GM12878 (cell line): ENCODE measurements around the gene UBE2E2. TPM values are rescaled to one million over a fixed set of nuclear protein-coding genes. Genes with fewer than 3 reads are reported as not detected.

Experiments
- ATAC-seq: fragments of 200-7000 bp; cut with Tn5 transposase; 3 replicates; pipeline ENCODE4 v1.9.1; 2020; ENCODE audit warnings: mild to moderate bottlenecking, moderate library complexity
- BruUV-seq: library from RNA; stranded (reverse); fragments of 400-500 nt; replicated peaks from 2 replicates; lab custom pipeline; 2021; lab: Mats Ljungman, UMichigan
- CTCF ChIA-PET: fragments of 300-600 bp; sonication (Branson Sonifier 250); formaldehyde crosslinking; extraction: SDS; loops from one replicate; lab custom pipeline; 2021; ENCODE audit warnings: inconsistent platforms; lab: Yijun Ruan, JAX
- POLR2A ChIA-PET: fragments of 350-600 bp; formaldehyde crosslinking; extraction: SDS; loops from one replicate; lab custom pipeline; 2021; ENCODE audit warnings: inconsistent platforms; lab: Charles Lee
- RAD21 ChIA-PET: fragments of 300-600 bp; sonication (Branson Sonifier 250); formaldehyde crosslinking; loops from one replicate; lab custom pipeline; 2023; ENCODE audit warnings: antibody characterized with exemption; ENCODE audit not compliant: unreplicated experiment; lab: Charles Lee
- SMC1A ChIA-PET: fragments of 300-600 bp; sonication (Branson Sonifier 250); formaldehyde crosslinking; loops from one replicate; lab custom pipeline; 2023; ENCODE audit not compliant: unreplicated experiment, uncharacterized antibody; lab: Charles Lee
- DNase-seq: peaks from one replicate; pipeline ENCODE4 v3.0.0-alpha.2; 2011; ENCODE audit warnings: low read depth, low spot score
- FAIRE-seq: peaks from 3 replicates; lab custom pipeline; 2011; peaks lifted over from hg19 to GRCh38; lab: Jason Lieb, UNC
- H2AFZ ChIP-seq: 2 replicates; pipeline ENCODE4 v1.6.0; 2011; ENCODE audit warnings: low read depth, low read length, control low read depth; ENCODE audit not compliant: control insufficient read depth
- H3K27ac ChIP-seq: 2 replicates; pipeline ENCODE4 v1.5.1; 2011; ENCODE audit warnings: control low read depth; ENCODE audit not compliant: control insufficient read depth, insufficient read depth
- H3K27me3 ChIP-seq, 2 experiments: replicated peaks in 1 of 2; 2 replicates each; pipeline versions ENCODE4 v1.6.0 to v1.6.1; 2011; ENCODE audit warnings: low read length in 1 of 2; ENCODE audit not compliant: control insufficient read depth in 2 of 2, insufficient read depth in 2 of 2
- H3K36me3 ChIP-seq, 2 experiments: 2 replicates each; pipeline ENCODE4 v1.5.1; 2011; ENCODE audit warnings: low read length in 1 of 2; ENCODE audit not compliant: control insufficient read depth in 2 of 2, insufficient read depth in 2 of 2
- H3K4me1 ChIP-seq: 2 replicates; pipeline ENCODE4 v1.6.1; 2011; ENCODE audit warnings: mild to moderate bottlenecking, low read length, moderate library complexity, mixed read lengths; ENCODE audit not compliant: control insufficient read depth, insufficient read depth
- H3K4me2 ChIP-seq: 2 replicates; pipeline ENCODE4 v1.6.0; 2011; ENCODE audit warnings: control low read depth; ENCODE audit not compliant: control insufficient read depth, insufficient read depth
- H3K4me3 ChIP-seq: fragments of 200-600 bp; sonication (generic); 2 replicates; pipeline ENCODE4 v1.5.1; 2016
- H3K79me2 ChIP-seq: 2 replicates; pipeline ENCODE4 v1.6.0; 2011; ENCODE audit warnings: low read length; ENCODE audit not compliant: control insufficient read depth, insufficient read depth
- H3K9ac ChIP-seq: 2 replicates; pipeline ENCODE4 v1.8.0; 2011; ENCODE audit warnings: low read length, control low read depth, mixed read lengths; ENCODE audit not compliant: control insufficient read depth, insufficient read depth
- H3K9me3 ChIP-seq: replicated peaks from 3 replicates; pipeline ENCODE4 v1.5.1; 2011; ENCODE audit warnings: mild to moderate bottlenecking, low read length; ENCODE audit not compliant: control insufficient read depth, insufficient read depth
- H4K20me1 ChIP-seq: 2 replicates; pipeline ENCODE4 v1.6.0; 2011; ENCODE audit not compliant: control insufficient read depth, insufficient read depth
- E2F4 ChIP-seq: IDR thresholded peaks from 2 replicates; pipeline ENCODE4 v1.6.1; 2012; ENCODE audit warnings: low read depth, low read length, improper control_type of control experiment
- ETV6 ChIP-seq, 2 experiments: fragments of 450-650 bp in 1 of 2; IDR thresholded peaks in 1 of 2; conservative IDR thresholded peaks in 1 of 2; 2 replicates each; pipeline ENCODE4 v1.6.1; 2014; ENCODE audit warnings: antibody characterized with exemption in 1 of 2, borderline replicate concordance in 1 of 2, low read depth in 1 of 2, mild to moderate bottlenecking in 1 of 2, moderate library complexity in 1 of 2
- HSF1 ChIP-seq: fragments of 150-350 bp; IDR thresholded peaks from 2 replicates; pipeline ENCODE4 v1.6.1; 2014; ENCODE audit warnings: mild to moderate bottlenecking, low read depth, low read length
- MTA2 ChIP-seq: fragments of 450-650 bp; IDR thresholded peaks from 2 replicates; pipeline ENCODE4 v1.6.1; 2016; ENCODE audit warnings: low read depth, mild to moderate bottlenecking, moderate library complexity
- MXI1 ChIP-seq: fragments of 150-350 bp; IDR thresholded peaks from 2 replicates; pipeline ENCODE4 v1.6.1; 2011; ENCODE audit warnings: low read depth, mild to moderate bottlenecking, inconsistent platforms, low read length, improper control_type of control experiment
- RELA ChIP-seq: fragments of 450-650 bp; IDR thresholded peaks from 2 replicates; pipeline ENCODE4 v1.8.0; 2014; ENCODE audit warnings: borderline replicate concordance; ENCODE audit not compliant: partially characterized antibody
- SIN3A ChIP-seq: IDR thresholded peaks from 2 replicates; pipeline ENCODE4 v1.6.1; 2012; ENCODE audit warnings: low read depth, low read length, improper control_type of control experiment
- SPI1 ChIP-seq: IDR thresholded peaks from 2 replicates; pipeline ENCODE4 v1.6.1; 2011; ENCODE audit warnings: low read depth, mild to moderate bottlenecking, low read length, moderate library complexity, borderline replicate concordance; ENCODE audit not compliant: insufficient read depth
- SRF ChIP-seq, 2 experiments: IDR thresholded peaks; 2 replicates each; pipeline ENCODE4 v1.6.1; 2011; ENCODE audit warnings: low read depth in 2 of 2, low read length in 2 of 2, mild to moderate bottlenecking in 1 of 2, moderate library complexity in 1 of 2
- ZBTB40 ChIP-seq: fragments of 450-650 bp; IDR thresholded peaks from 2 replicates; pipeline ENCODE4 v1.6.1; 2016; ENCODE audit warnings: mild to moderate bottlenecking, moderate library complexity, borderline replicate concordance
- ZSCAN29 ChIP-seq: fragments of 450-650 bp; IDR thresholded peaks from 2 replicates; pipeline ENCODE4 v1.6.1; 2017; ENCODE audit warnings: mild to moderate bottlenecking, moderate library complexity
- WGBS: methylation state at CpG from one replicate; pipeline ENCODE4 v1.1.6; 2016; ENCODE audit warnings: low lambda C conversion rate; ENCODE audit not compliant: insufficient replicate concordance, insufficient coverage; ENCODE audit errors: missing lambda C conversion rate; 5-methylcytosine and 5-hydroxymethylcytosine counted together
- in situ Hi-C: fragments of 300-500 bp; cut with MboI; formaldehyde crosslinking; loops from 9 replicates; pipeline ENCODE4 v1.14.3; 2018; ENCODE audit warnings: mixed read lengths
- intact Hi-C: fragments of 100-400 bp; cut with micrococcal nuclease; formaldehyde crosslinking; loops from one replicate; pipeline ENCODE4 v1.14.2; 2022; ENCODE audit not compliant: unreplicated experiment
- polyA plus RNA-seq, 11 experiments: library from polyadenylated mRNA; depleted of rRNA in 4 of 11; unstranded in 6 of 11; stranded (reverse) in 5 of 11; fragments of >200 nt; fragmentation: Nextera tagmentation in 4 of 11; fragmentation: Illumina TruSeq in 1 of 11; extraction: Ambion mirVana in 4 of 11; extraction: Trizol in 1 of 11; gene quantifications; 1 replicate in 1 of 11; 2 replicates in 10 of 11; pipeline versions ENCODE4 v1.2.1 to v1.2.3, GENCODE V29; 2011 to 2016; ENCODE audit warnings: inconsistent platforms in 2 of 11, missing spikeins in 2 of 11, low read depth in 1 of 11
- total RNA-seq, 4 experiments: library from RNA; depleted of rRNA in 3 of 4; stranded (reverse); fragments of >200 nt in 3 of 4; fragmentation: Illumina TruSeq in 1 of 4; extraction: Trizol in 1 of 4; gene quantifications; 2 replicates each; pipeline versions ENCODE4 v1.2.1 to v1.2.3, GENCODE V29; 2013 to 2021
- TF ChIP-seq, protein P1 (sequence below): fragments of 450-650 bp; IDR thresholded peaks from 2 replicates; pipeline ENCODE4 v1.6.1; 2017; ENCODE audit warnings: antibody characterized with exemption, mild to moderate bottlenecking, moderate library complexity

UBE2E2 gene
- total and polyA plus RNA-seq, 10 of the 15 experiments (the other 5 are each of a cell fraction or from before 2014, with no cell fraction given) = 8.7 to 71.0 (median 36.4) TPM

GRCh38 chr3:23496165-23496564 lies 293.0 kb downstream of the UBE2E2 start (continued):
- TF ChIP-seq ZBTB40 (no peak), SRF (IDR thresholded peaks at IDR 0.05; ENCODE audit: low read depth in 2 of 2, low read length in 2 of 2) (no peak), SIN3A (no peak)
- TF ChIP-seq, protein P1, sequence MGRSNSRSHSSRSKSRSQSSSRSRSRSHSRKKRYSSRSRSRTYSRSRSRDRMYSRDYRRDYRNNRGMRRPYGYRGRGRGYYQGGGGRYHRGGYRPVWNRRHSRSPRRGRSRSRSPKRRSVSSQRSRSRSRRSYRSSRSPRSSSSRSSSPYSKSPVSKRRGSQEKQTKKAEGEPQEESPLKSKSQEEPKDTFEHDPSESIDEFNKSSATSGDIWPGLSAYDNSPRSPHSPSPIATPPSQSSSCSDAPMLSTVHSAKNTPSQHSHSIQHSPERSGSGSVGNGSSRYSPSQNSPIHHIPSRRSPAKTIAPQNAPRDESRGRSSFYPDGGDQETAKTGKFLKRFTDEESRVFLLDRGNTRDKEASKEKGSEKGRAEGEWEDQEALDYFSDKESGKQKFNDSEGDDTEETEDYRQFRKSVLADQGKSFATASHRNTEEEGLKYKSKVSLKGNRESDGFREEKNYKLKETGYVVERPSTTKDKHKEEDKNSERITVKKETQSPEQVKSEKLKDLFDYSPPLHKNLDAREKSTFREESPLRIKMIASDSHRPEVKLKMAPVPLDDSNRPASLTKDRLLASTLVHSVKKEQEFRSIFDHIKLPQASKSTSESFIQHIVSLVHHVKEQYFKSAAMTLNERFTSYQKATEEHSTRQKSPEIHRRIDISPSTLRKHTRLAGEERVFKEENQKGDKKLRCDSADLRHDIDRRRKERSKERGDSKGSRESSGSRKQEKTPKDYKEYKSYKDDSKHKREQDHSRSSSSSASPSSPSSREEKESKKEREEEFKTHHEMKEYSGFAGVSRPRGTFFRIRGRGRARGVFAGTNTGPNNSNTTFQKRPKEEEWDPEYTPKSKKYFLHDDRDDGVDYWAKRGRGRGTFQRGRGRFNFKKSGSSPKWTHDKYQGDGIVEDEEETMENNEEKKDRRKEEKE = no peak
- TF ChIP-seq, all 136 proteins: peak for 3

DNA sequence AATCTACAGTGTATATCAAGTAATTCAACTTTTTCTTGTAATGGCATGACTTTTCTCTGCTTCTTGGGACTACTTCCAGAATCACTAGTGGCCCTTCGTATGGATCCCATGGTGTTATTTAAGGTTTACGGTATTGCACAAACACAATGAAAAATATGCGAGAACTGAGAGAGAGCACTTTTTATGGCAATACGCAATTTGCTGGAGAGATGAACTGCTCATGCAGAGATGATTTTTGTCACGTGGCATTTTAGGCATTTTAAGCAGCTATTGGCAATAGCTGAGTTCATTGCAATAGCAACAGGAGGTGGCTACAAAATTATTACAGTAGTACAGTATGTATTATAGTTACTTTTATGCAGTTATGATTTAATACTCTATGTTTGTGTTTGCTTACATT lies 294.0 kb downstream of the UBE2E2 start:
- ChIA-PET SMC1A (interaction anchor here (0.7 to 1.0 kb wide), 2 partner anchors 68 to 96 kb away, joined by 3 read pairs; no protein-coding TSS in a partner anchor), RAD21 (no interaction called here), POLR2A (interaction anchor here (0.5 kb wide), 1 partner anchor 450 kb away, joined by 3 read pairs; no protein-coding TSS in a partner anchor), CTCF (no interaction called here)
- no TSS peak for BruUV-seq
- Histone ChIP-seq H3K4me2 (no peak overlapping the region), H3K9me3 (peaks cover 4% of the 10 kb centered on the region; the same call in 1 of the 3 replicates), H4K20me1 (no peaks in the 10 kb centered on the region), H3K9ac (no peak overlapping the region), H3K27me3 (no peaks in the 10 kb centered on the region), H3K4me1 (0 out of 2 replicates have a peak, but pooled peaks cover 4% of the 10 kb centered on the region), H2AFZ (no peak overlapping the region), H3K36me3 (no peaks in the 10 kb centered on the region; a peak in 2 of 4 replicates), H3K79me2 (no peaks in the 10 kb centered on the region; the same call in 1 of the 2 replicates), H3K27ac (no peak overlapping the region), H3K4me3 (no peak overlapping the region)
- in situ Hi-C loops (no loop called here), intact Hi-C loops (no loop called here)
- 91% methylated on average over 5 of the region's 5 CpGs for WGBS
- no peak for FAIRE-seq
- no peak for ATAC-seq
- no peak for DNase-seq
- TF ChIP-seq SPI1 (no peak), MXI1 (no peak), HSF1 (no peak), MTA2 (no peak), RELA (no peak), ETV6 (conservative IDR thresholded peaks at IDR 0.05 in 1 of 2, IDR thresholded peaks at IDR 0.05 in 1 of 2; ENCODE audit: borderline replicate concordance in 1 of 2, low read depth in 1 of 2) (no peak), E2F4 (no peak), ZSCAN29 (no peak)
